Sigmoid colon (tissue), 4 donors: ENCODE data around the gene MIA2.

Source experiments
- CTCF ChIP-seq, 4 experiments: fragments of 450-650 bp in 3 of 4; fragments of 200-600 bp in 1 of 4; IDR thresholded peaks; one replicate each; pipeline ENCODE4 v1.5.1; 2016 to 2019; ENCODE audit warnings: antibody characterized with exemption in 4 of 4, mild to moderate bottlenecking in 3 of 4, moderate library complexity in 2 of 4
- POLR2AphosphoS5 ChIP-seq, 4 donors: sonication (generic); formaldehyde crosslinking; IDR thresholded peaks; one replicate each; pipeline ENCODE4 v1.6.1; 2017; ENCODE audit warnings: antibody characterized with exemption in 4 of 4

- no peak for TF ChIP-seq CTCF (IDR thresholded peaks at IDR 0.05)
- TF ChIP-seq POLR2AphosphoS5 (IDR thresholded peaks at IDR 0.05): no peak
These were observed 109.9 kb downstream of the MIA2 start for GRCh38 chr14:39343614-39344013.
